NCI-H1092 (cell line): ENCODE data around the gene CDK10.
"Not testable (repeated sequence)": the region's sequence is repeated elsewhere in the genome, so short reads cannot be mapped to it uniquely, and the experiment has no call there.

Experiments
- DNase-seq: peaks from one replicate; lab custom pipeline; 2025; lab: John Stamatoyannopoulos, UW

Gene CDK10

DNA sequence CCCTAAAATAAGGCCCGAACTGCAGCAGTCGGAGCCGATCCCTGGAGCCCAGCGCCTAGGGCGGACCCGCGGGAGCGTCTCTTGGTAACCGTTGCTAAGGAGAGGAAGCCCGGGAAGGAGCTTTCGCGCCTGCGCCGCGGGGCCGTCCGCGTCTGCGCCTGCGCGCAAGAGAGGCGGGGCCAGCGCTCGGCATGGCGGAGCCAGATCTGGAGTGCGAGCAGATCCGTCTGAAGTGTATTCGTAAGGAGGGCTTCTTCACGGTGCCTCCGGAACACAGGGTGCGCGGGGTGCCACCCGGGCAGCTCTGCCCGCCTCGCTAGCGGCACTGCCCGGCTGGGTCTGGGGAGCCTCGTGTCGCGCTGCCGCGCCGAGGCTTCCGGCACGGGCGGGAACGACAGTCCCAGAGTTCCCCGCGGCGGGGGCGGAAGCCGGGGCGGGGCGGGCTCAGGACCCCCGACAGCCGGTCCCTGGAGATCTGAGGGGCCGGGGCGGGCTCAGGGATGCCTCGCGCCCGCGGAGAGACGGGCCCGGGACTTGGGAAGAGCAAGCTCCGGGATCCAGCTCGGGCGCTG lies at the start of gene CDK10:
Gene CDK10 (plus strand): TSS at position 170 of the 572 bp plus-strand sequence. CDS start 22 bp downstream, at position 192.
- DNase-seq, result peak; percentile 93

- no peak for DNase-seq
These were observed 49.1 kb upstream of the CDK10 start for GRCh38 chr16:89637379-89637778.

DNA sequence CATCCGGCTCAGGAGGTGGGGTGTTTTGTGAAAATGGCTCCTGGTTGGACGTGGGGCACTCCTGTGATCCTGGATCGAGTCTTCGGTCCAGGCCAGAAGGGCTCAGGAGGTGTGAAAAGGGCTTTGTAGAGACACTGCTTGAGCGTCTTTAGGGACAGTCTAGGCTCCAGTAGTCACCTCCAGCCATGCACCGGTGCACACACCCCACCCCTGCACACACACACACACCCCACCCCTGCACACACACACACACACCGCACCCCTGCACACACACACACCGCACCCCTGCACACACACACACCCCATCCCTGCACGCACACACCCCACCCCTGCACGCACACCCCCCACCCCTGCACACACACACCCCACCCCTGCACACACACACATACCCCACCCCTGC lies 48.0 kb upstream of the CDK10 start:
- DNase-seq, result no peak

DNA sequence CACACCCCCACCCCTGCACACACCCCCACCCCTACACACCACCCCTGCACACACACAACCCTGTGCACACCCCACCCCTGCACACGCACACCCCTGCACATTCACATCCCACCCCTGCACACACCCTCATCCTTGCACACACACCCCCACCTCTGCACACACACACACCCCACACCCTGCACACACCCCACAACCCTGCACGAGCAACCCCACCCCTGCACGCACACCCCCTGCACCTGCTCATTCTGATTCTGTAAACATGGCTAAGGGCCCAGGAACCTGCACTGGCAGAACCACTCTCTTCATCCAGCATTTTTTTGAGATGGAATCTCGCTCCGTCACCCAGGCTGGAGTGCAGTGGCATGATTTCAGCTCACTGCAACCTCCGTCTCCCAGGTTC lies 47.1 kb upstream of the CDK10 start:
- DNase-seq, result no peak

DNA sequence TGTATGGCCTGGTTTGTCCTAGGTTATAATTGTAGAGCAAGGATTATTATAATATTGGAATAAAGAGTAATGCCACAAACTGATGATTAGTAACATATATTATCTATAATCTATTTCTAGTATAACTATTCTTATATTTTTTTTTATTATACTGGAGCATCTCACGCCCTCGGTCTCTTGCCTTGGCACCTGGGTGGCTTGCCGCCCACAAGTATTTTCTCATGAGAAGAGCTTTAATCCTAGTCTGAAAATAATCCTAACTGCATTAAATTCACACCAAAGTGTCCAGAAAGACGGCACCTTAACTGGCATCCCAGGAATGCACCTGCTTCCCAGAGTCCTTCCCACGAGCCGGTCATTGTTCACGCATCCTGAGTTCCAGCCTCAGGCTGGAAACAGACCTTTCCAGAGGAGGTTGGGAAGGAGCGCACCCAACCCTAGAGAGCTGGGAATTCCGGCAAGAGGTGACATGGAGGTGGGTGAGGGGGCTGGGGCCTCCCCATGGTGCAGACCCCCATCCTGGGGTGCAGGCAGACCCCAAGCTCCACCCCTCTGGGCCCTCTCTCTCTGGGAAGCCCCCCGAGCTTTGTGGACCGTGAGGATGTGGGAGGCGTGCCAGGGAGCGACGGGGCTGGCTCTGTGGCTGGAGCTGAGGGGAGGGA lies 44.9 kb upstream of the CDK10 start:
- no peak for DNase-seq

GRCh38 chr16:89642574-89642973 lies 43.9 kb upstream of the CDK10 start:
- DNase-seq, result no peak

DNA sequence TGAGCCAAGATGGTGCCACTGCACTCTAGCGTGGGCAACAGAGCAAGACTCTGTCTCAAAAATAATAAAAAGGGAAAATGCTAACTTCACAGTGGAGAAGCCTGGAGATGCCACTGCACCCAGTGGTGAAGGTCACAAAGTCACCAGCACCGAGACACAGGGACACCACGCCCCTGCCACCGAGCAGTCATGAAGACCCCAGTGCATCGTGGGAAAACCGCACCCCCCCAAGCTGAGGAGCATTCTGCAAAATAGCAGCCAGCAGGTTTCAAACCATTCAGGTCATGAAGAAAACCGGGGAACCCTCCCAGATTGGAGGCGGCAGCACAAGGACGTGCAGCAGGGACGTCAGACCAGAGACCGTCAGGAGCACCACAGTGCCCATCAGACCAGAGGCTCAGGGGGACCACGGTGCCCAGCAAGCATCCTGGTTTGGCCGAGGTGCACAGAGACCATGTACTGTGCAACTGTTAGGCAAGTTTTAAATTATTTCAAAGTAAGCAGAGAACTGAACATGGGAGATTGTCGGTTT lies 42.7 kb upstream of the CDK10 start:
- no peak for DNase-seq

DNA sequence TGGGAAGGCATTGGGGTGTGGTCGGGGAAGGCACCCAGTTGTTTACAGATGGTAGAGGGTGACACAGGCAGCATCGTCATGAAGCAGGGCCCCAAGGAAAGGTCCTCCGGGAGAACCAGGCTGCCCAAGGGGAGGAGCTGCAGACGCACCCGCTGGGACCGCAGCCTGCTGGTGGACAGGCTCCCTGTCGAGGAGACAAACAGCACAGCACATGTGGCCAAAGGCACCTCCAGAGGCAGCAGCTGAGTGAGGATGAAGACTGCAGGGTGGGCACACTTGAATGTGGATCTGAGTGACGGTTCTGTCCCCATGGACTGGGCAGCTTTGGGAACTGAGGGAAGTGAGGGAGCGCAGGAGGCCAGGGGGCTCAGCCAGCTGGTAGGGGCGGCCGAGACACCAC lies 41.4 kb upstream of the CDK10 start:
- no peak for DNase-seq

- no peak for DNase-seq
These were observed 40.2 kb upstream of the CDK10 start for GRCh38 chr16:89646270-89646669.

DNA sequence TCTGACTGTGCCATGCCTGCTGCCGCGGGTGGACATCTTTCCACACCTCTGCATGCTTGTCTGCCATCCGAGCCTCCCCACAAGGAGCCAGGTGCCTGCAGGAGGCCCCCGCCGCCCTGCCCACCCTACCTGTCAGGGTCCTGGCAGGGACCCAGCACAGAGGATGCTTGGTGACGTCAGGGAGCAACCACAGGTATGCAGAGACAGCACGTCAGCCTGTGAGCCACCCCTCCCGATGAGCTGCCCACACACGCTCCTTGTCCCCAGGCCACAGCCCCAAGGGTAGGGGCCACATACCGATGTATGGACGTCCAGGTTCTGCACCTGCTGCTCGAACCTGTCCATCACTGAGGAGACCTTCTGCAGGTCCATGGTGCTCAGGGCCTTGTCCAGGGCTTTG lies 39.6 kb upstream of the CDK10 start:
- no peak for DNase-seq

DNA sequence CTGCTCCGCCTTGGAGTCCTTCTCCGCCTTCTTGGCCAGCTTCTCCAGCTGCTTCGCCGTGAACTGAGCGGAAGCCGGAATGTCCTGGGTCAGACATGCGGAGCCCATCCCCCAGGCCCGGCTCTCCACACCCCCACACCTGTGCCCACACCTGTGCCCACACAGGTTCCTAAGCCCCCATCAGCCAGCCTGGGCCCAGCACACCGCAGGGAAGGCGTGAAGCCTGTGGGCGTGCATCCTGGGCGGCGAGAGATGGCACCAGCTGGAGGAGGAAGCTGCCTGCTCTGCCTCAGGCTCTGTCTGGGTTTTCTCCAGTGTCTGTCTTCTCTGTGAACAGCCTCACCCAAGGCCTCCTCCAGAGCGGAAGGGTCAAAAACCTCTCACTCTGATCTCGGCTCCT lies 34.9 kb upstream of the CDK10 start:
- no peak for DNase-seq

DNA sequence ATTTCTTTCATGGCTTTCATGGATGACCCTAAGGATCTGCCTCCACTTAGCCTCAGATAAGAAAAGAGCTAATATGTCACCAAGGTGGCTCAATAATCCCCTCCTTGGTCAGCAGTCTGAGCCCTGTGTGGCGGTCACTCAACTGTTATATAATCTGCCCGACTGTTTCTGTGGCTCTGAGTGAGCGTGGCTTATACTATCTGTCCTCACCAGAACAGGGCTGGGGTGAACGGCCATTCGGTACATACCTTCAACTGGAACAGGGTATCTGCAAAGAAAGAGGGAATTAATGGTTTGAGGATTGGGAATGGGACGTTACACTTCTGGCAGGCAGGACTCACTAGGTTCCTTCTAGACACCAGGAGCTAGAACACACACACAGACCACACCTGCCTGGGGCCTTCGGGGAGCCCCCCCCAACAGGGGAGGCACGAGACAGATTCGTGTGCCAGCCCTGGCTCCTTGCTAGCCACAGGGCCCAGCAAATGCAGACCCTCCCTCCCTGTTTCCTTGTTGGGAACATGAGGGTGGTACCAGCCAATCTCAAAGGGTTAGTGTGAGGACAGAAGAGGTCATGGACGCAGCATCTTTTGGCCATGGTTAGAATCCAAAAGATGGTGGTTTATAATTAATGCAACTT lies 32.7 kb upstream of the CDK10 start:
- DNase-seq, result no peak

DNA sequence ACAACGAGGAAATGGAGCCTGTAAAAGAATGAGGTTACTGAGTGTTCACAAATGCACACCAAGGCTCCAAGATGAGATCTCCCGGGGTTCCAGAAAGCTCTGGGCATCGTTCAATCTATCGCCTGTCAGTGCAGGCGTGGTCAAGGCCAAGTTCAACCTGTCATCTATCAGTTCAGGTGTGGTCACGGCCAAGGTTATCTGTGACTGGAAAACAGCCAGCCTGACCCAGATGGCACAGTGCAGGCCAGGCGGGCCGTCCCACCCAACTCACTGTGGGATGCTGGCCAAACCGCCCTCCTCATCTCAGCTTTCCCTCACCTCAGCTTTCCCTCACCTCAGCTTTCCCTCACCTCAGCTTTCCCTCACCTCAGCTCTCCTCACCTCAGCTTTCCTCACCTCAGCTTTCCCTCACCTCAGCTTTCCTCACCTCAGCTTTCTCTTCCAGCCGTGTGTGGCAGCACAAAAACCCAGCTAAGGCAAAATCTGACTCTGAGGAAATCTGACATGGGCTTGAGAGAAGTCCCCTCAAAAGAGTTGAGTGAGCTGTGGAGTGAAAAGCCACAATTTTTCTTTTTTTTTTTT lies 31.3 kb upstream of the CDK10 start:
- DNase-seq, result no peak

DNA sequence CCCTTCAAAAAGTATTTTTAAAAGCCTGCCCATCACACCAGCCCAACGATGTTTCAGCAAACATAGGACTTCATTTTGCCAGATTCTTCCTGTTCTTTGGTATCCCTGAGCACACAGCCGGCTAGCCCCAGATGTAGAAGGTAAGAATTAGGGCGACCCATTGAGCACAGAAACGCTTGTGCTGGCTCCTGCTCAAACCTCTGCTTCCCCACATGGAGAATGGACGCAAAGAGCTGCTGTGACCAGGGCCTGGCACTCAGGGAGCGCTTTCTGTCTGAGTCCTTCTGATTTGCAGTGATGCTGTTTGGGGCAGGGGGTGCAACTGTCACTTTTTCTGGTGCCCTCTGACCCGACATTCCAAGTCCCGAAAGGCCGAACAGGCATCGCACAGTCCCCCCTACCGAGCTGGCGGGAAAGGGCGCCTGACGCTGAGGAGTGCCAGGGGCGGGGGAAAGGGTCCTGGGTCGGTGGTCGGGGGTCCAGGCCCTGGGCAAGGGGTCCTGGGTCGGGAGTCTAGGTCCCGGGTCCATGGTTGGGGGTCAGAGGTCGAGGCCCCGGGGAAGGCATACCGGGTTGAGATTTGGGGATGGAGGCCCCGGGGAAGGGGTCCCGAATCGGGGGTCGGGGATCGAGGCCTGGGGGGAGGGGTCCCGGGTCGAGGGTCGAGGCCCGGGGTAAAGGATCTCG lies 29.9 kb upstream of the CDK10 start:
- no peak for DNase-seq

DNA sequence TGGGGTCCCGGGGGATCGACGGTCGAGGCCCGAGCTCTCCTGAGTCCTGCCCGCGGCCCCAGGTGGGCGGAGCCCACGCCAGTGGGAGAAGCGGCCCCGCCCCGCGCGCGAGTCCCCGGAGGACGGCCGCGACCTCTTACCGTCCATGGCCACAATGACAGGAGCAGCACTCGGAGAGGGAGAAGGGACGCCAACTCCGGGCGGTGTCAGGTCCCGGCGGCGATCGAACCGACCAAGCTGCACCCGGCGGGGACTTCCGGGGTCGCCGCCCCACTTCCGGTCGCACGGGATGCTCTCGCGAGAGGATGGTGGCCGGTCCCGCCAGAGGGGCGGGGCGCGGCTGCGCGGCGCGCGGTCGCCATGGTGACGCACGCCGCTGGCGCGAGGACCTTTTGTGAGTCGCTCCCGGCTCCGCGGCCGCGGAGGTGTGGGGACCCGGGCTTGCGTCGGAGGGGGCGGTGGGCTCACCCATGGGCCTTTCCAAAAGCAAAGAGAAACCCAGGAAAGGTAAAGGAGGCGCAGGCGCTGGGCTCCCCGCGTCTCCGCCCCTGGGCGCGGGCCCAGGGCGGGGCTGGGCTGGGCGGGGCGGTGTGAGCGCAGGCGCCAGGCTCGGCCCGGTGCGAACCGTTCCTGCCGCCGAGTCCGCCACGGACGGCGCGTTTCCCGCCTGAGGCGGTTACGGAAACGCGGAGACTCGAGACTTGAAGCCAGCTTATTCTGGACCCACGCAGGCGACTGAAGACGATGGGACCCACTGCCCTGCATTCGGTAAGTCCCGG lies 28.9 kb upstream of the CDK10 start, which contains the start of the genes CHMP1A and SPATA33:
Gene CHMP1A (minus strand): TSS at position 267 of the 779 bp plus-strand sequence. CDS start 120 bp downstream, at position 147.
Gene SPATA33 (plus strand): TSS at position 395 of the 779 bp plus-strand sequence. CDS start 76 bp downstream, at position 471.
- DNase-seq, result peak; percentile 80

DNA sequence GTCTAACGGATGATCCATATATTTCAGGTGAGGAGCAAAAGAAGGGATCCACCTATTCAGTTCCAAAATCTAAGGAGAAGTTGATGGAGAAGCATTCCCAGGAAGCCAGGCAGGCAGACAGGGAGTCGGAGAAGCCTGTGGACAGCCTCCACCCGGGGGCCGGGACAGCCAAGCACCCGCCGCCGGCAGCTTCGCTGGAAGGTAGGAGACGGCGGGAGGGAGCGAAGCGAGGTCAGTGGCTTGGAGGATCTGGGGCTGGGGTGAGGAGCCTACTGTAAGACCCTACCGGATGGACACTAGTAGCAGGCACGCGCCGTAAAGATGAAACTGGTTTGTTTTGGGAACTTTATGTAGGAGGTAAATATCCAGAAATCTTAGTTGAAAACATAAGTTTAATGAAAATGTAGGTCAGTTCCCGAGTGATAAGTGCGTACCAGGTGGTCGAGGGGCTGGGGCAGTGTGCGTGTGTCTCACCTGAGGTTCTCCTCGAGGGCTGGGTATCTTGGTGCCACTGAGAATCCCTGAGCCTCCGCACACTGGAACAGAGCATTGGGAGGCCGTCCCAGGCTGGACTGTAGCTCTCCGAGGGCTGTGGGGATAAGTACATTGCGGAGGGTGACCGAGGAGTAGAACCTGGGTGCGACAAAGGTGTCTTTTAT lies 28.1 kb upstream of the CDK10 start:
- no peak for DNase-seq

DNA sequence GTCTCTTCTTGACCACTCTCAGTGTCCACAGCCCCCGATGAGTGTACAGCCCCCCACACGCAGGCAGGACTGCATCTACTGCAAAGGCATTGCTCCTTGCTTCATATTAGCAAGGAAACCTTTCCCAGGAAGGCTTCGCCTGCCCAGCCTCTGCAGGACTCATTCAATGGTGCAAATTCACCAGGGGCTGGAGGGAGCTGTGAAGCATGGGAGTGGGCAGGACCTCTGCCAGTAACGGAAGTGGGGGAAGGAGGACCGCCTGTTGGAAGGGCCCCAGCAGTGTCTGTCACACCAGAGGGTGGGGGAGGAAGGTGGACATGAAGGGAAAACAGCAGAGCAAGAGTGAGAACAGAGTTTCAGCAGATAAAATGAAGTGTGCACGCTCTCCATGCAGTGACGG lies 26.3 kb upstream of the CDK10 start:
- DNase-seq, result no peak

- no peak for DNase-seq
These were observed 25.3 kb upstream of the CDK10 start for GRCh38 chr16:89661215-89661614.

- not testable (repeated sequence) for DNase-seq
These were observed 22.3 kb upstream of the CDK10 start for GRCh38 chr16:89664238-89664637.

GRCh38 chr16:89667000-89667399 lies 19.5 kb upstream of the CDK10 start:
- not testable (repeated sequence) for DNase-seq

- DNase-seq, result no peak
These were observed 18.9 kb upstream of the CDK10 start for GRCh38 chr16:89667633-89668032.
